Osteocyte (in vitro differentiated cells): Measurements from ENCODE around the gene LST1. TPM values are rescaled to one million over a fixed set of nuclear protein-coding genes. Genes with fewer than 3 reads are reported as not detected.

Experiments
- DNase-seq: peaks from one replicate; pipeline ENCODE4 v3.0.0; 2021; ENCODE audit warnings: mixed read lengths; ENCODE audit not compliant: unreplicated experiment; ENCODE audit errors: extremely low spot score
- H3K27ac Mint-ChIP-seq: one replicate; pipeline ENCODE4 v1.8.0; 2021; ENCODE audit warnings: mild to moderate bottlenecking, mixed read lengths; ENCODE audit not compliant: unreplicated experiment
- H3K27me3 Mint-ChIP-seq: one replicate; pipeline ENCODE4 v1.8.0; 2021; ENCODE audit warnings: mixed read lengths; ENCODE audit not compliant: unreplicated experiment
- H3K36me3 Mint-ChIP-seq: one replicate; pipeline ENCODE4 v1.8.0; 2021; ENCODE audit warnings: mixed read lengths; ENCODE audit not compliant: unreplicated experiment
- H3K4me1 Mint-ChIP-seq: one replicate; pipeline ENCODE4 v1.8.0; 2021; ENCODE audit warnings: mixed read lengths; ENCODE audit not compliant: unreplicated experiment
- H3K4me3 Mint-ChIP-seq: one replicate; pipeline ENCODE4 v1.8.0; 2021; ENCODE audit warnings: mild to moderate bottlenecking, moderate library complexity, mixed read lengths; ENCODE audit not compliant: unreplicated experiment
- H3K9me3 Mint-ChIP-seq: one replicate; pipeline ENCODE4 v1.8.0; 2021; ENCODE audit warnings: mixed read lengths; ENCODE audit not compliant: unreplicated experiment
- CTCF ChIP-seq: fragments of 200-600 bp; sonication (generic); IDR thresholded peaks from 2 replicates; pipeline ENCODE4 v1.5.0; 2021; ENCODE audit warnings: antibody characterized with exemption, mild to moderate bottlenecking, moderate library complexity
- total RNA-seq: library from RNA; stranded (reverse); gene quantifications from 2 replicates; pipeline ENCODE4 v1.2.1, GENCODE V29; 2021

LST1 gene
- total RNA-seq, 1 donor from 2014 or later = not detected

- H3K27me3 Mint-ChIP-seq = no peaks in the 10 kb centered on the region
- H3K36me3 Mint-ChIP-seq = peaks cover 46% of the 10 kb centered on the region
- peaks cover 18% of the 10 kb centered on the region for H3K4me1 Mint-ChIP-seq
- H3K9me3 Mint-ChIP-seq = no peaks in the 10 kb centered on the region
- DNase-seq = no peak
- no peak overlapping the region for H3K27ac Mint-ChIP-seq
- TF ChIP-seq CTCF = no peak
- H3K4me3 Mint-ChIP-seq = no peak overlapping the region
Measured at GRCh38 chr6:31624070-31624469, 38.0 kb downstream of the LST1 start.

DNA sequence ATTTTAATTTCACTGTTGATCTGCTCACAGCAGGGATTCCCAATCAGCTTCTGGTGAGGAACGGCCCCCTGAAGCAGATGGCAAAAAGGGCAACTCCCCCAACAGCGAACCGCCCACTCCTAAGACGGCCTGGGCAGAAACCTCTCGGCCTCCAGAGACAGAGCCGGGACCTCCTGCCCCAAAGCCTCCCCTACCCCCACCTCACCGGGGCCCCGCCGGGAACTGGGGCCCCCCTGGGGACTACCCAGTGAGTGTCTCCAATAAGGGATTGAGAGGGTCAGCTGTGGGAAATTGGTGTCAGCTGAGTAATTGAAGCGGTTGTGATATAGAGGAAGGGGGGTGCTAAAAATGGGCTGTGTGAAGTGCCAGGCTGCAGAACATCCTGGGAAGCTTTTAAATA lies 40.9 kb downstream of the LST1 start:
- H3K4me1 Mint-ChIP-seq = peaks cover 10% of the 10 kb centered on the region
- no peak overlapping the region for H3K4me3 Mint-ChIP-seq
- no peak overlapping the region for H3K27ac Mint-ChIP-seq
- no peak for DNase-seq
- H3K27me3 Mint-ChIP-seq = no peaks in the 10 kb centered on the region
- peaks cover 63% of the 10 kb centered on the region for H3K36me3 Mint-ChIP-seq
- no peaks in the 10 kb centered on the region for H3K9me3 Mint-ChIP-seq
- TF ChIP-seq CTCF = no peak

GRCh38 chr6:31627690-31628287 lies 41.7 kb downstream of the LST1 start:
- H3K4me3 Mint-ChIP-seq = no peak overlapping the region
- no peak for DNase-seq
- H3K9me3 Mint-ChIP-seq = no peaks in the 10 kb centered on the region
- TF ChIP-seq CTCF = no peak
- H3K27ac Mint-ChIP-seq = no peak overlapping the region
- H3K4me1 Mint-ChIP-seq = peaks cover 2% of the 10 kb centered on the region
- H3K27me3 Mint-ChIP-seq = no peaks in the 10 kb centered on the region
- peaks cover 62% of the 10 kb centered on the region for H3K36me3 Mint-ChIP-seq

- H3K4me1 Mint-ChIP-seq = peaks cover 1% of the 10 kb centered on the region
- H3K9me3 Mint-ChIP-seq = no peaks in the 10 kb centered on the region
- no peak overlapping the region for H3K4me3 Mint-ChIP-seq
Measured at GRCh38 chr6:31629014-31629413, 42.9 kb downstream of the LST1 start.

More at GRCh38 chr6:31629014-31629413, 42.9 kb downstream of the LST1 start:
- peaks cover 59% of the 10 kb centered on the region for H3K36me3 Mint-ChIP-seq
- DNase-seq = no peak
- H3K27me3 Mint-ChIP-seq = no peaks in the 10 kb centered on the region
- H3K27ac Mint-ChIP-seq = no peak overlapping the region
- TF ChIP-seq CTCF = no peak
